22Rv1 (cell line): ENCODE measurements around the gene BTBD9.

Source experiments
- CTCF ChIP-seq: fragments of 450-650 bp; IDR thresholded peaks from 2 replicates; pipeline ENCODE4 v1.5.1; 2017; ENCODE audit warnings: mild to moderate bottlenecking
- ZFX ChIP-seq: fragments of 450-650 bp; IDR thresholded peaks from 2 replicates; pipeline ENCODE4 v1.6.1; 2017; ENCODE audit warnings: antibody characterized with exemption, borderline replicate concordance

- TF ChIP-seq CTCF (no peak), ZFX (no peak)
Measured at GRCh38 chr6:38649744-38650143, 10.0 kb upstream of the BTBD9 start.
